ENCODE data around the gene PCSK7. TPM values are rescaled to one million over a fixed set of nuclear protein-coding genes. Genes with fewer than 3 reads are reported as not detected.

The PCSK7 gene
- total RNA-seq, 1 donor from 2014 or later: 220 TPM

DNA sequence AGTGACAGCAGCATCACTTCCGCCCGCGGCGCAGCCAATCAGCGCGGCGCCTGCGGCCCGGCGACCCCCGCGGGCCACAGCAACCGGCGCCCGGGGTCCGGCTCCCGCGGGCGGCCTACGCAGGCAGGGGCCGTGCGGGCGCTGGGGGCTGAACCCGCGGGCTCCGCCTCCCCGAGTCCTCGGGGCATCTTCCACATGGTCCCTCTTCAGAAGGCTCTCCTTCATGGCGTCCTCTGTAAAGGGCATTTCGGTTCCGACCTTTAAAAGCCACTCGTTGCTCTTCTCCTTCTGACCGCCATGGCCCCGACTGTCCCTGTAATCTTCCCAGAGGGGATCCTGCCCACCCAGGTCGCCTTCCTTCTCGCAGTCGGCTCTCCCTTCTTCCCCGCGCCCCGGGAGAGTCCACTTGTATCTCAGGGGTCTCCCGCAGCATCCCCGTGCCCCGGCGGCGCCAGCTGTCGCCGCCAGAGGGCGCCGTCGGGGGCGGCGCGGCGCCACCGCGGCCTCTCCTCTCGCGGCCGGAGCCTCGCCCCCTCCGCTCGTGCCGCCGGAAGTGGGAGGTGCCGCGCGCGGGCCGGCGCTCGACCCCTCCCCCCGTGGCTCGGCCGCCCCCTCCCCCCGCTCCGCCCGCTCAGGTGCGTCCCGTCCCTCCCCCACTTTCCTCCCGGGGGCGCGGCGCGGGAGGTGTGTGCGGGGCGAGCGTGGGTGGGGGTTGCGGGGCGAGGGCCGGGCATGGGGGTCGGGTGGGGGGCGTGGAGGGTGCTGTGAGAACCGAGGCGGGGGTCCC, 412 bp upstream of the PCSK7 start, which contains the start of gene RNF214:
Gene RNF214, plus strand, starts transcription at position 580 of the 787 bp plus-strand sequence. CDS start 1,602 bp downstream, outside the sequence.
- intact Hi-C loops (cut with micrococcal nuclease): loop anchor here (1.0 to 5.0 kb wide), 5 partner anchors 87 to 575 kb away; partner anchors contain the start of genes BUD13, CEP164, PAFAH1B2 and ZPR1

GRCh38 chr11:117230999-117231841, 653 bp downstream of the PCSK7 start:
- intact Hi-C loops (cut with micrococcal nuclease): loop anchor here (1.0 to 5.0 kb wide), 5 partner anchors 53 to 576 kb away; partner anchors contain the start of genes BUD13, SIDT2 and ZPR1

GRCh38 chr11:117230286-117230961, 1.4 kb downstream of the PCSK7 start:
- intact Hi-C loops (cut with micrococcal nuclease): loop anchor here (1.0 to 5.0 kb wide), 5 partner anchors 52 to 577 kb away; partner anchors contain the start of genes BUD13, SIDT2 and ZPR1

- intact Hi-C loops (cut with micrococcal nuclease): loop anchor here (1.0 to 5.0 kb wide), 5 partner anchors 52 to 577 kb away; partner anchors contain the start of genes BUD13, SIDT2 and ZPR1
Measured at GRCh38 chr11:117229931-117230285, 2.0 kb downstream of the PCSK7 start.

- intact Hi-C loops (cut with micrococcal nuclease): no loop called here
Measured at GRCh38 chr11:117229411-117229810, 2.5 kb downstream of the PCSK7 start.

GRCh38 chr11:117228091-117228490, 3.8 kb downstream of the PCSK7 start:
- intact Hi-C loops (cut with micrococcal nuclease): no loop called here

DNA sequence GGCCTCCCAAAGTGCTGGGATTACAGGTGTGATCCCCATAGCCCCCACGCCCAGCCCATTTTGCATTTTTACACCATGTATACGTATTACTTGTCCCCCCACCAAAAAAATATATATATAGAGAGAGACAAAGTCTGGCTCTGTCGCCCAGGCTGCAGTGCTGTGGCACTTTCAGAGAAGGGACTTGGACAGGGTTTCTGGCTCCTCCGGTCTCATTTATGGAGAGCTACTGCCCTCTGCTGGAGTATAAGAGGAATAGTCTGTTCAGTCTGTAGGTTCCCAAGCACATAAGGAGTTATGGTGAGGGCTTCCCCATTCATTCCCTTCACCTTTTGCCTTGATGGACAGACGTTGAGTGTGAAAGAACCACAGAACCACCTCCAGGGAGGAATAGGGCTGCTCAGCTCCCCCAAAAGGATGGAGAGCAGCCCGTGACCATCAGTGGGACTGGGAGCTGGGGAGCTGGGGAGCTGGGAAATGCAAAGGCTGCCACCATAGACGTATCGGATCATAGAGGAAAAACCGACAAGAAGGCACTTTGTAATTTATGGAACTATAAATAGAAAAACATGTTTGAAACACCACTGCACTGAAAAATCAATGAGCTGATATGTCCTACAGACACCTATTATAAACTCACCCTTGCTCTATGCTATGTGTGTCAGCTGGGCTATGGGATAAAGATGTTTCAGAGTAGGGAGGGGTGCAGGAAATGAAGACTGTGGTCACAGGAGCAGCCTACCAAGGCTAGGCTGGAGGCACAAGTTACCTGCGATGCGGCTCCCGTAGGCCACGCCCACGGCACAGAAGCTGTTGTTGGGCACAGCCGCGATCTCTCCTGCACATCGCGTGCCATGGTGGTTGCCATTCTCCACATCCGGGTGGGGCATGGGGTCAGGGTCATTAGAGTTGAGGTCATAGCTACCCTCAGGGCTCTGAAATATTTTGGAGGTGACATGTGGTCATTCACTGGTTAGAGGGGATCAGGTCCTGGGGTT, 5.2 kb downstream of the PCSK7 start:
- intact Hi-C loops (cut with micrococcal nuclease): loop anchor here (1.0 kb wide), 3 partner anchors 45 to 346 kb away; no protein-coding TSS in a partner anchor

- intact Hi-C loops (cut with micrococcal nuclease): loop anchor here (1.0 kb wide), 3 partner anchors 44 to 345 kb away; no protein-coding TSS in a partner anchor
Measured at GRCh38 chr11:117225553-117226170, 6.2 kb downstream of the PCSK7 start.

DNA sequence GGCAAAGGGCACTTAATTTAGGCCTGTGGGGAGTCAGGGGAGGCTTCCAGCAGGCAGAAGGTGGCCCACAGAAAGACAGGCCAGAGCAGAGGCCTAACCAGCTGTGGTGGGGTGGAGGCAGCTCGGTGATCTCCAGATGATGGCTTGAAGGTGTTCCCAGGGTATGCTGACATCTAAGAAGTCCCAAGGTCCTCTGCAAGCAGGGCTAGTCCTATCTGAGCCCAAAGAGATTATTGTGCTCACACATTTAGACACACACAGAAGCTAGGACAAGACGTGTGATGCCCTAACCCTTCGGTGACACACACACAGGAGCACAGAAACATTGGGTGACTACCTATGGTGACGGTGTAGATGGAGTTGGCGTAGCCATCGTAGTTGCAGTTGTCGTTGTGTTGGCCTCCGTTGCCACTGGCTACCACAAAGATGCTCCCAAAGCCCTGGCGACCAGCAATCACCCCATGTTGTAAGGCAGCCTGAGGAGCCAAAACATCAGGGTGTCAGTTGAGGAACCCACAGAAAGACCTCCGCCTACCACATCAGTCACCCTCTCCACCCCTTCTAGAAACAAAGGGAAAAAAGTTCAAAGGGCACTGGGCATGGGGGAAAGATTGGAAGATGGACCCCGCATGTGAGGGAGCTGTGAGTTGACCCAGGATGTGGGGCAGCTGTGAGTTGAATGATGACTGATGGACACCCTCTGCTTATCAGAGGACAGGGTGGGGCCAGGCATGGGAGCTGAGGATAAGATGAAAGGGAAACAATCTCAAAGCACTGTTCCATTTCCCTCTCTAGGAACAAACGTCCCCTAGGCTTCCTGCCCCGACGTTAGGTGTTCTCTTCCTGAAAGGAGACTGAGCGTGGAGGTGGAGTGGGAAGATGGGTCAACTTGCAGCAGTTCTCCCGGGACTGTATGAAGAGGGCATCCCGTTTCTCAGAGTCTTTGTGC, 7.9 kb downstream of the PCSK7 start:
- intact Hi-C loops (cut with micrococcal nuclease): no loop called here

DNA sequence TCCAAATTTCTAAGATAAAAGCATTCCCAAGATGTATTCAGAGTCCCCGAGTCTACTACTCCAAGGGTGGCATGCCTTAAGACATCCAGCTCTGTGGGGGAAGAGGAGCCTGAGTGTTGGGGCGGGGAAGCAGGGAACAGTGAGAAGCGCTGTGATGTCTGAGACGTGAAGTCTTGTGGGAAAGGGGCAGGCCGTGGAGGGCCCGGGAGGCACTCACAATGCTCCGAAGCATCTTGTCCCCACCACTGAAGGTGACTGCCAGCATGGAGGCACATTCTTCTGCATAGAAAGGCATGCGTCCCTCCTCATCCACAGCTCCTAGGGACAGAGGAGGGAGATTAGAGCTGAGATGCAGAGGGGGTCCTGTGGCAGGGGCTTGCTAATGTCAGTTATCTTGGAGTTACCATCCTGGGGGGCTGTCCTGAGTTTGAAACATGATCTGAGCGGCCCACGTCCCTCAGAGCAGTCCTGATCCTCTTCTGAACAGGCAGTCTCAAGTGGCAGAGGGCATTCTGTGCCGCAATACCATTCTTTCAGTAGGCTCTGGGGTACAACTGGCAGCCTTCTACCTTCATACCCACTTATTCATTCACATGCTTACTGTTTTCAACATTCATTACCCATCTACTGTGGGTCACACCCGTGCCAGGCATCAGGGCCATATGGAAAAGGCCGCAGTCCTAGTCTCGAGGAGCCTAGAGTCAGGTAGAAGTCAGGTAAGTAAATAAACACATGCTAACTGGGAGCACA, 8.7 kb downstream of the PCSK7 start:
- intact Hi-C loops (cut with micrococcal nuclease): no loop called here

DNA sequence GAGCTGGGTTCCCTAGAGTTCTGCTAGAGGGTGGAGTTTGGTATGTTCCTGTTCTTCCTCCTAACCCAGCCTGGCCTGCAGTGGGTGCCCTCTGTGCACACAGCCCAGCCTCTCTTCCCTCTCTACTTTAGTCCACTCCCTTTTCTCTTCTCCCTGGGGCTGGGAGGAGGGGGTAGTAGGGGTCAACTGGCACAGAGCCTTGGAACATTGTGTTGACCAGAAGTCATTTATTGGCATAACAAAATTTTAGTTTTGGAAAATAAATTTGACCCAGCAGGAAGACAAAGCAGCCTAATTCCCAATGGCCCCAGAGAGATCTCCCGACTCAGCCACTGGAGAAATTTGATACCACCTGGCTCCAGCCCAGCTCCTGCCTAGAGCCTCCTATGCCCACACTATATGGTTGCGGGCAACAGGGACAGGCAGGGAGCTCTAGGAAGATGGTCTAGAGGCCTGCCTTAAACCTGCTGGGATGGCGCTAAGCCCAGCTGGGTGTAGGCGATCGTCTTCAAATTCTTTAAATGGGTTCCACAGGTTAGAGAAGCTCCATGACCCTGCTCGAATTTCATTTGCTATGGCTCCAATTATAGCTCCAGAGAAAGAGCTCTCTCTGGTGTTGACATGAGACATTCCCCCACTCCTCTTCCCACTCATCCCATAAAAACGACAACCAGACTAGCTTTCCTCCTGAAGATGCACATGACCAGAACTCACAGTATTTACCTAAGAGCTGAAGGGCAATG, 9.9 kb downstream of the PCSK7 start:
- intact Hi-C loops (cut with micrococcal nuclease): no loop called here

- intact Hi-C loops (cut with micrococcal nuclease): no loop called here
Measured at GRCh38 chr11:117220999-117221774, 10.7 kb downstream of the PCSK7 start.

DNA sequence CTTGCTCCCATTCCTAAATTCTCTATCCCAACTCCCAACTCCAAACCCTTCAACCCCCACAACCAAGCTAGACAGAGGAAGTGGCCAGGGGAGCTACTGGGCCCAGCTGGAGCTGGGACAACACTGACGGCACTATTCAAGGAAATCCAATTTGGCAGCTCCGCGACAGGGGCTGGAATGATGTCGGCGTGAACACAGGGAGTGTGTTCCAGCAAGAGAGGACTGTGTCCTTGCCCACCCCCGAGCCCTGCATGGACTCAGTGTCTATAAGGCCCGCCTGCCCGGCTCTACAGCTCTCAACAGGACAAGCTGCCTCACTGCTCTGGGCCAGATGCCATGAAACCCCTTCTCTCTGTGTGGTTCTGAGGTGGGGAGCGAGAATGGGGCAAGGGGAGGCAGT, 11.3 kb downstream of the PCSK7 start:
- intact Hi-C loops (cut with micrococcal nuclease): no loop called here

DNA sequence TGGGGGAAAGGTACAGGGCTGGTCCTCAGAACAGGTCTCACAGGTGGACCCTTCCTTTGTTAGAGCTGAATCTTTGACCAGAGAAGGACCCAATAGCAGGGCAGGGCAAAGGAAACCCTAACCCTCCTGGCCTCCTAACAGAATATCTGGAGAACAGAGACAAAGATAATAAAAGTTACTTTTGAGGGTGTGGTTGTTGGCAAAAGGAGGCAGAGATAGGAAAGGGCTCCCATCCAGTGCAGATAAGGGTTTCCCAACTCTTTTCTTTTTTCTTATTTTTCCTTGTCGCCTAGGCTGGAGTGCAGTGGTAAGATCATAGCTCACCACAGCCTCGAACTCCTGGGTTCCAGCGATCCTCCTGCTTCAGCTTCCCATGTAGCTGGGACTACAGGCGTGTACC, 11.9 kb downstream of the PCSK7 start:
- intact Hi-C loops (cut with micrococcal nuclease): no loop called here

DNA sequence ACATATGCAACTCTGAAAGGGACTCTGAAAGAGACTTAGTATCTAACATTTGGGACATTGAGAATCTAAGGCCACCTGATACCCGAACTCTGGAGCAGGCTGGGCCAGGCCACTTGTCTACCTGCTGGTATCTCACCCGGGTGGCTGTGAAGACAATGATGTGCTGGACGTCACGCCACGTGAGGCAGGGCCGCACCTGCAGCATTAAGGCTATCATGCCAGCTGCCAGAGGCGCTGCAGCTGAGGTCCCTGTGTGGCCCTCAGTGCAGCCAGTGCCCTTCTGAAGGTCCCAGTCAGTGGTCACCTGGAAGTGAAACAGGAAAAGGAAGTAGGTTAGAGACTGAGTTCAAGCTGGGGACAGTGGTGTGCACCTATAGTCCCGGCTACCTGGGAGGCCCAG, 12.4 kb downstream of the PCSK7 start:
- intact Hi-C loops (cut with micrococcal nuclease): no loop called here

- intact Hi-C loops (cut with micrococcal nuclease): no loop called here
Measured at GRCh38 chr11:117219001-117219400, 12.9 kb downstream of the PCSK7 start.
